HepG2 (cell line): ENCODE results near the gene CXCL17. TPM values are rescaled to one million over a fixed set of nuclear protein-coding genes. Genes with fewer than 3 reads are reported as not detected.

ENCODE experiments used
- ATAC-seq: fragments of 200-7000 bp; cut with Tn5 transposase; 3 replicates; pipeline ENCODE4 v1.9.1; 2020; ENCODE audit warnings: mild to moderate bottlenecking, moderate library complexity
- BruUV-seq: library from RNA; stranded (reverse); fragments of 400-500 nt; replicated peaks from 2 replicates; lab custom pipeline; 2021; lab: Mats Ljungman, UMichigan
- CTCF ChIA-PET: fragments of 300-600 bp; formaldehyde crosslinking; extraction: SDS; loops from one replicate; lab custom pipeline; 2021; ENCODE audit warnings: low total read pairs, inconsistent platforms, low intra/inter-chr PET ratio; lab: Yijun Ruan, JAX
- POLR2A ChIA-PET: fragments of 350-600 bp; sonication (Branson Sonifier 250); formaldehyde crosslinking; loops from one replicate; lab custom pipeline; 2020; ENCODE audit warnings: antibody characterized with exemption, inconsistent platforms; lab: Yijun Ruan, JAX
- DNase-seq: peaks from one replicate; pipeline ENCODE4 v3.0.0-alpha.2; 2015; ENCODE audit warnings: low spot score
- FAIRE-seq: peaks from 3 replicates; lab custom pipeline; 2011; peaks lifted over from hg19 to GRCh38; lab: Jason Lieb, UNC
- H2AFZ ChIP-seq: one replicate; pipeline ENCODE4 v1.6.1; 2011; ENCODE audit warnings: low read length, inconsistent platforms
- H3K27ac ChIP-seq: fragments of 300-600 bp; 3 replicates; pipeline ENCODE4 v1.8.0; 2011; ENCODE audit warnings: mixed run types, mild to moderate bottlenecking, mixed read lengths, low read length, inconsistent platforms; ENCODE audit not compliant: insufficient read depth; ENCODE audit errors: extremely low read length
- H3K27me3 ChIP-seq, 2 experiments: fragments of 200-600 bp in 1 of 2; 2 replicates in 1 of 2; 3 replicates in 1 of 2; pipeline versions ENCODE4 v1.6.0 to v1.8.0; 2011; ENCODE audit warnings: low read length in 2 of 2, mild to moderate bottlenecking in 2 of 2, moderate library complexity in 2 of 2, inconsistent platforms in 1 of 2; ENCODE audit not compliant: insufficient read depth in 2 of 2, control insufficient read depth in 1 of 2
- H3K36me3 ChIP-seq, 2 experiments: fragments of 200-600 bp in 1 of 2; replicated peaks in 1 of 2; 2 replicates in 1 of 2; 3 replicates in 1 of 2; pipeline versions ENCODE4 v1.5.1 to v1.8.0; 2011; ENCODE audit warnings: low read length in 2 of 2, inconsistent platforms in 1 of 2; ENCODE audit not compliant: insufficient read depth in 2 of 2, control insufficient read depth in 1 of 2
- H3K4me1 ChIP-seq: 2 replicates; pipeline ENCODE4 v1.5.1; 2012; ENCODE audit warnings: low read length, inconsistent platforms; ENCODE audit not compliant: insufficient read depth
- H3K4me2 ChIP-seq: 2 replicates; pipeline ENCODE4 v1.6.0; 2011; ENCODE audit warnings: low read depth, low read length, inconsistent platforms
- H3K4me3 ChIP-seq, 3 experiments: fragments of 200-600 bp in 1 of 3; sonication (generic), shearing (Covaris generic) in 1 of 3; replicated peaks in 1 of 3; 2 replicates each; pipeline ENCODE4 v1.5.1; 2011 to 2016; ENCODE audit warnings: low read length in 3 of 3, inconsistent platforms in 2 of 3, low read depth in 2 of 3, mild to moderate bottlenecking in 2 of 3, control low read depth in 1 of 3, mixed read lengths in 1 of 3; ENCODE audit not compliant: insufficient read depth in 1 of 3
- H3K79me2 ChIP-seq: one replicate; pipeline ENCODE4 v1.6.1; 2011; ENCODE audit warnings: low read length, inconsistent platforms; ENCODE audit not compliant: insufficient read depth
- H3K9ac ChIP-seq: 2 replicates; pipeline ENCODE4 v1.6.0; 2011; ENCODE audit warnings: mild to moderate bottlenecking, low read depth, low read length, inconsistent platforms; ENCODE audit not compliant: insufficient read depth
- H3K9me3 ChIP-seq: 2 replicates; pipeline ENCODE4 v1.5.1; 2012; ENCODE audit warnings: mild to moderate bottlenecking, low read length
- H4K20me1 ChIP-seq: 2 replicates; pipeline ENCODE4 v1.6.0; 2011; ENCODE audit warnings: inconsistent platforms, mild to moderate bottlenecking, low read length, moderate library complexity; ENCODE audit not compliant: insufficient read depth
- BRCA1 ChIP-seq: sonication (generic); formaldehyde crosslinking; IDR thresholded peaks from 2 replicates; pipeline ENCODE4 v1.4.0; 2020; ENCODE audit warnings: missing genetic modification reagents
- CBFB ChIP-seq: sonication (generic); formaldehyde crosslinking; IDR thresholded peaks from 2 replicates; pipeline ENCODE4 v1.4.0; 2020; ENCODE audit warnings: missing genetic modification reagents
- ETV5 ChIP-seq: IDR thresholded peaks from 2 replicates; pipeline ENCODE4 v1.6.1; 2018; ENCODE audit warnings: missing biosample characterization, missing genetic modification reagents, inconsistent platforms, borderline replicate concordance
- JUND ChIP-seq: sonication (generic); formaldehyde crosslinking; IDR thresholded peaks from 2 replicates; pipeline ENCODE4 v1.8.0; 2022; ENCODE audit warnings: mild to moderate bottlenecking, missing genetic modification reagents
- KDM2A ChIP-seq: sonication (generic); formaldehyde crosslinking; IDR thresholded peaks from 2 replicates; pipeline ENCODE4 v1.4.0; 2020; ENCODE audit warnings: low read depth, missing genetic modification reagents, borderline replicate concordance
- MEIS2 ChIP-seq: sonication (generic); formaldehyde crosslinking; IDR thresholded peaks from 2 replicates; pipeline ENCODE4 v1.9.0; 2021; ENCODE audit warnings: mild to moderate bottlenecking, missing genetic modification reagents
- NCOA1 ChIP-seq: sonication (generic); formaldehyde crosslinking; IDR thresholded peaks from 2 replicates; pipeline ENCODE4 v1.9.0; 2021; ENCODE audit warnings: missing genetic modification reagents
- NFYB ChIP-seq: sonication (generic); formaldehyde crosslinking; IDR thresholded peaks from 2 replicates; pipeline ENCODE4 v1.4.0; 2020; ENCODE audit warnings: missing genetic modification reagents
- REXO4 ChIP-seq: sonication (generic); formaldehyde crosslinking; IDR thresholded peaks from 2 replicates; pipeline ENCODE4 v1.8.0; 2022; ENCODE audit warnings: missing genetic modification reagents, mild to moderate bottlenecking, borderline replicate concordance
- ZNF431 ChIP-seq: sonication (generic); formaldehyde crosslinking; IDR thresholded peaks from 2 replicates; pipeline ENCODE4 v1.9.0; 2022; ENCODE audit warnings: missing genetic modification reagents, low read depth, mild to moderate bottlenecking, borderline replicate concordance
- ZNF83 ChIP-seq: sonication (generic); formaldehyde crosslinking; IDR thresholded peaks from 2 replicates; pipeline ENCODE4 v1.4.0; 2020; ENCODE audit warnings: missing genetic modification reagents, mild to moderate bottlenecking, borderline replicate concordance
- WGBS: methylation state at CpG from one replicate; pipeline ENCODE4 v1.1.6; 2017; ENCODE audit warnings: low lambda C conversion rate; 5-methylcytosine and 5-hydroxymethylcytosine counted together
- in situ Hi-C: cut with HindIII; loops from 2 replicates; pipeline ENCODE4 v1.10.0; 2017; ENCODE audit warnings: low pct_unique_long_range_greater_than_20kb; ENCODE audit not compliant: extremely low pct_ligation_motif_present
- intact Hi-C: fragments of 100-400 bp; cut with micrococcal nuclease; formaldehyde crosslinking; loops from one replicate; pipeline ENCODE4 v1.10.0; 2022; ENCODE audit not compliant: unreplicated experiment
- polyA plus RNA-seq, 8 experiments: library from polyadenylated mRNA; depleted of rRNA in 3 of 8; stranded (reverse) in 7 of 8; unstranded in 1 of 8; fragments of >200 nt; fragmentation: Illumina TruSeq in 4 of 8; extraction: Trizol in 4 of 8; gene quantifications; 2 replicates each; pipeline versions ENCODE4 v1.2.1 to v1.2.3, GENCODE V29; 2011 to 2016; ENCODE audit warnings: low read depth in 4 of 8, missing spikeins in 1 of 8, mixed read lengths in 1 of 8; ENCODE audit not compliant: insufficient read depth in 1 of 8
- total RNA-seq, 5 experiments: library from RNA; depleted of rRNA; stranded (reverse); fragments of >200 nt; fragmentation: Illumina TruSeq; extraction: Trizol; gene quantifications; 2 replicates each; pipeline ENCODE4 v1.2.3, GENCODE V29; 2016; ENCODE audit warnings: low read depth in 1 of 5
- TF ChIP-seq, protein P1 (sequence below): sonication (generic); formaldehyde crosslinking; IDR thresholded peaks from 2 replicates; pipeline ENCODE4 v1.4.0; 2020; ENCODE audit warnings: missing genetic modification reagents
- TF ChIP-seq, protein P2 (sequence below): sonication (generic); formaldehyde crosslinking; IDR thresholded peaks from 2 replicates; pipeline ENCODE4 v1.5.0; 2020; ENCODE audit warnings: mild to moderate bottlenecking, missing genetic modification reagents

The CXCL17 gene
- total and polyA plus RNA-seq, 2 of the 13 experiments (the other 11 are each of a cell fraction or from before 2014, with no cell fraction given), result 0.12 TPM; not detected in 1

DNA sequence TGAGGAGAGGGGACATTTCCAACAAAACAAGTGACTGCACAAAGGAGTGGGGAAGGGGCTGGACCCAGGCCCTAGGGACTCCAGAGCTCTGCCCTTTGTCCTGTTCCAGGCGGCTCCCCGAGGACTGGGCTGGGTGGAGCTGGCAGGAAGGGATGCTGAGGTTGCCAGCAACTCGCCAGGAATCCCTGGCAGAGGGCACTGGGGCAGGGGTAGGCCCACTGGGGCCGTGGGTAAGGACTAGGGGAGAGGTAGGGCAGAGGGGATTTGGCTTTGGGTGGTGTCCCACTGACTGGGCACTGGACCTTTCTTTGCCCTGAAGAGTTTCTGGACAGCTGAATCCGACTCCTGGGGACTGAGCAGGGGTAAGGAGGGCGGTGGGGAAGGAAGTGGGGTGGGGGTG lies 23.4 kb downstream of the CXCL17 start:
- no peak for ATAC-seq
- in situ Hi-C loops, result no loop called here

DNA sequence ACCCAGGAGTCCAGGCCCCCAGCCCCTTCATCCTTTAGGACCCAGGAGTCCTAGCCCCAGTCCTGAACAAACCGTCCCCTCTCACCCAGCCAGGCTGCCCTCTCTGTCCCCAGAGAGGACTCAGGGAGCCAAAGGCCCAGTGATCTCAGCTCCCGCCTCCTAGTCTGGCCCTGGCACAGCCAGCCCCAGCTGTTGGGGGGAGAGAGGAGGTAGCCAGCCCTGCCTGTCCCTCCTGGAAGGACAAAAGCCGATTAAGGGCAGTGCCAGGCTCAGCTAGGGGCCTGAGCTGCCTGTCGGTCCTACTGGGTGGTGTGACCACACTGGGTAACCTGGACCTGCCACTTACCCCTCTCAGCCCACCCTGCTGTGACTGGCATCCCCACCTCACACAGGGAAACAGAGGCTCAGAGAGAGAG lies 30.1 kb downstream of the CXCL17 start:
- DNase-seq, result no peak
- CTCF ChIA-PET, result no interaction called here
- TF ChIP-seq ZNF431 (CRISPR knock-in tag) (no peak), REXO4 (CRISPR knock-in tag) (no peak), JUND (CRISPR knock-in tag) (no peak), NCOA1 (CRISPR knock-in tag) (no peak), BRCA1 (CRISPR knock-in tag) (no peak), MEIS2 (CRISPR knock-in tag) (no peak), NFYB (no peak), ZNF83 (no peak), KDM2A (CRISPR knock-in tag) (no peak), ETV5 (no peak)
- TF ChIP-seq, protein P1, sequence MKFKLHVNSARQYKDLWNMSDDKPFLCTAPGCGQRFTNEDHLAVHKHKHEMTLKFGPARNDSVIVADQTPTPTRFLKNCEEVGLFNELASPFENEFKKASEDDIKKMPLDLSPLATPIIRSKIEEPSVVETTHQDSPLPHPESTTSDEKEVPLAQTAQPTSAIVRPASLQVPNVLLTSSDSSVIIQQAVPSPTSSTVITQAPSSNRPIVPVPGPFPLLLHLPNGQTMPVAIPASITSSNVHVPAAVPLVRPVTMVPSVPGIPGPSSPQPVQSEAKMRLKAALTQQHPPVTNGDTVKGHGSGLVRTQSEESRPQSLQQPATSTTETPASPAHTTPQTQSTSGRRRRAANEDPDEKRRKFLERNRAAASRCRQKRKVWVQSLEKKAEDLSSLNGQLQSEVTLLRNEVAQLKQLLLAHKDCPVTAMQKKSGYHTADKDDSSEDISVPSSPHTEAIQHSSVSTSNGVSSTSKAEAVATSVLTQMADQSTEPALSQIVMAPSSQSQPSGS (CRISPR knock-in tag), result no peak
- TF ChIP-seq, all 625 proteins: peak for 0
- Histone ChIP-seq H3K9ac (no peak overlapping the region), H3K4me3 (no peak overlapping the region), H4K20me1 (no peaks in the 10 kb centered on the region), H3K27ac (no peak overlapping the region), H3K79me2 (no peaks in the 10 kb centered on the region), H2AFZ (no peak overlapping the region), H3K9me3 (no peaks in the 10 kb centered on the region), H3K27me3 (peaks cover 6 to 42% of the 10 kb centered on the region in 2 experiments; a peak in 4 of 5 replicates), H3K4me2 (no peak overlapping the region), H3K4me1 (no peaks in the 10 kb centered on the region), H3K36me3 (no peaks in the 10 kb centered on the region)
- intact Hi-C loops, result no loop called here
- no CpG with 5 or more reads among the region's 4 CpGs for WGBS
- FAIRE-seq (no peak), ATAC-seq (no peak)
- in situ Hi-C loops, result no loop called here
- BruUV-seq, result no TSS peak
- POLR2A ChIA-PET, result no interaction called here

More for the DNA sequence above, 23.4 kb downstream of the CXCL17 start:
- Histone ChIP-seq H3K27me3 (peaks cover 4 to 35% of the 10 kb centered on the region in 2 experiments), H3K4me1 (peaks cover 44% of the 10 kb centered on the region), H4K20me1 (no peaks in the 10 kb centered on the region), H2AFZ (no peak overlapping the region)
- POLR2A ChIA-PET, result interaction anchor here (2.6 kb wide), 1 partner anchor 14 kb away, joined by 13 read pairs; no protein-coding TSS in a partner anchor
- TF ChIP-seq, protein P2, sequence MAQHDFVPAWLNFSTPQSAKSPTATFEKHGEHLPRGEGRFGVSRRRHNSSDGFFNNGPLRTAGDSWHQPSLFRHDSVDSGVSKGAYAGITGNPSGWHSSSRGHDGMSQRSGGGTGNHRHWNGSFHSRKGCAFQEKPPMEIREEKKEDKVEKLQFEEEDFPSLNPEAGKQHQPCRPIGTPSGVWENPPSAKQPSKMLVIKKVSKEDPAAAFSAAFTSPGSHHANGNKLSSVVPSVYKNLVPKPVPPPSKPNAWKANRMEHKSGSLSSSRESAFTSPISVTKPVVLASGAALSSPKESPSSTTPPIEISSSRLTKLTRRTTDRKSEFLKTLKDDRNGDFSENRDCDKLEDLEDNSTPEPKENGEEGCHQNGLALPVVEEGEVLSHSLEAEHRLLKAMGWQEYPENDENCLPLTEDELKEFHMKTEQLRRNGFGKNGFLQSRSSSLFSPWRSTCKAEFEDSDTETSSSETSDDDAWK, result no peak
- no peak for TF ChIP-seq CBFB
- TF ChIP-seq, all 625 proteins: peak for 0
- intact Hi-C loops, result no loop called here
- FAIRE-seq, result no peak
- H3K79me2 ChIP-seq, result no peaks in the 10 kb centered on the region
- no peaks in the 10 kb centered on the region for H3K9me3 ChIP-seq
- no TSS peak for BruUV-seq
- no peak overlapping the region for H3K4me3 ChIP-seq
- H3K9ac ChIP-seq, result no peak overlapping the region
- H3K27ac ChIP-seq, result no peak overlapping the region
- no peak for DNase-seq
- WGBS, result 23% methylated on average over 5 of the region's 6 CpGs
- CTCF ChIA-PET, result interaction anchor here (1.5 to 2.3 kb wide), 3 partner anchors 14 to 110 kb away, joined by 4 to 38 read pairs (median 13); partner anchors contain the start of gene CEACAM1
- no peak overlapping the region for H3K4me2 ChIP-seq
- no peaks in the 10 kb centered on the region for H3K36me3 ChIP-seq
